Inferior parietal cortex (tissue), 1 donor: Measurements from ENCODE around the gene SLC39A3.

ENCODE experiments used
- DNase-seq: peaks from one replicate; pipeline ENCODE4 v3.0.0-alpha.2; 2016; ENCODE audit errors: extremely low spot score

The SLC39A3 gene

GRCh38 chr19:2739602-2740313 lies at the start of gene SLC39A3:
TSS of gene SLC39A3 (minus strand) at chr19:2740017. CDS start at chr19:2737257, 2,760 bp downstream.
- DNase-seq: peak; percentile 98

- DNase-seq: no peak
Observed at GRCh38 chr19:2788237-2788636, 48.4 kb upstream of the SLC39A3 start.

- DNase-seq: no peak
Observed at GRCh38 chr19:2787115-2787514, 47.3 kb upstream of the SLC39A3 start.

GRCh38 chr19:2785244-2785997 lies 45.6 kb upstream of the SLC39A3 start, which contains the start of gene THOP1:
TSS of gene THOP1 (plus strand) at chr19:2785503. CDS start at chr19:2785663, 160 bp downstream.
- DNase-seq: peak; percentile 97

GRCh38 chr19:2783781-2784145 lies 43.9 kb upstream of the SLC39A3 start:
- no peak for DNase-seq

- DNase-seq: peak; percentile 99
Observed at GRCh38 chr19:2782936-2783780, 43.3 kb upstream of the SLC39A3 start, which contains the start of gene SGTA. TSS of gene SGTA (minus strand) at chr19:2783273. CDS start at chr19:2769068, 14,205 bp downstream.

- DNase-seq: no peak
Observed at GRCh38 chr19:2782329-2782935, 42.6 kb upstream of the SLC39A3 start.

GRCh38 chr19:2780284-2780683 lies 40.5 kb upstream of the SLC39A3 start:
- no peak for DNase-seq

GRCh38 chr19:2779121-2779740 lies 39.4 kb upstream of the SLC39A3 start:
- peak; percentile 37 for DNase-seq

GRCh38 chr19:2777952-2778683 lies 38.3 kb upstream of the SLC39A3 start:
- no peak for DNase-seq

- DNase-seq: no peak
Observed at GRCh38 chr19:2775556-2776430, 36.0 kb upstream of the SLC39A3 start.

GRCh38 chr19:2774953-2775555 lies 35.2 kb upstream of the SLC39A3 start:
- no peak for DNase-seq

- no peak for DNase-seq
Observed at GRCh38 chr19:2774083-2774679, 34.4 kb upstream of the SLC39A3 start.

- no peak for DNase-seq
Observed at GRCh38 chr19:2771786-2772674, 32.2 kb upstream of the SLC39A3 start.

GRCh38 chr19:2770055-2771013 lies 30.5 kb upstream of the SLC39A3 start:
- DNase-seq: no peak

GRCh38 chr19:2769218-2769617 lies 29.4 kb upstream of the SLC39A3 start:
- DNase-seq: no peak
